HepG2 (cell line): ENCODE data around the gene SETD1B. TPM values are rescaled to one million over a fixed set of nuclear protein-coding genes. Genes with fewer than 3 reads are reported as not detected.

ENCODE experiments used
- GABPB1 ChIP-seq: IDR thresholded peaks from 2 replicates; pipeline ENCODE4 v1.6.1; 2016; ENCODE audit warnings: mild to moderate bottlenecking, missing genetic modification reagents, moderate library complexity, missing compliant biosample characterization
- MXI1 ChIP-seq: IDR thresholded peaks from 3 replicates; pipeline ENCODE4 v1.6.1; 2012; ENCODE audit warnings: low read depth, low read length, inconsistent platforms, borderline replicate concordance
- NFKB2 ChIP-seq: sonication (generic); formaldehyde crosslinking; IDR thresholded peaks from 2 replicates; pipeline ENCODE4 v1.4.0; 2020; ENCODE audit warnings: missing genetic modification reagents, borderline replicate concordance
- SETDB1 ChIP-seq: sonication (generic); formaldehyde crosslinking; IDR thresholded peaks from 2 replicates; pipeline ENCODE4 v1.5.1; 2020; ENCODE audit warnings: missing genetic modification reagents, mild to moderate bottlenecking, borderline replicate concordance
- SIX4 ChIP-seq: sonication (generic); formaldehyde crosslinking; IDR thresholded peaks from 2 replicates; pipeline ENCODE4 v1.4.0; 2020; ENCODE audit warnings: missing genetic modification reagents
- ZFP36L2 ChIP-seq: sonication (generic); formaldehyde crosslinking; IDR thresholded peaks from 2 replicates; pipeline ENCODE4 v1.4.0; 2020; ENCODE audit warnings: missing genetic modification reagents
- ZNF101 ChIP-seq: sonication (generic); formaldehyde crosslinking; IDR thresholded peaks from 2 replicates; pipeline ENCODE4 v1.4.0; 2020; ENCODE audit warnings: mild to moderate bottlenecking, low read depth, missing genetic modification reagents, borderline replicate concordance
- ZNF317 ChIP-seq: sonication (generic); formaldehyde crosslinking; IDR thresholded peaks from 2 replicates; pipeline ENCODE4 v1.5.0; 2020; ENCODE audit warnings: mild to moderate bottlenecking, missing genetic modification reagents
- ZNF343 ChIP-seq: sonication (generic); formaldehyde crosslinking; IDR thresholded peaks from 2 replicates; pipeline ENCODE4 v1.4.0; 2020; ENCODE audit warnings: mild to moderate bottlenecking, missing genetic modification reagents
- ZNF607 ChIP-seq: sonication (generic); formaldehyde crosslinking; IDR thresholded peaks from 2 replicates; pipeline ENCODE4 v1.5.1; 2020; ENCODE audit warnings: missing genetic modification reagents, mild to moderate bottlenecking, borderline replicate concordance
- ZNF713 ChIP-seq: sonication (generic); formaldehyde crosslinking; IDR thresholded peaks from 2 replicates; pipeline ENCODE4 v1.4.0; 2020; ENCODE audit warnings: mild to moderate bottlenecking, missing genetic modification reagents
- ZNF788 ChIP-seq: sonication (generic); formaldehyde crosslinking; IDR thresholded peaks from 2 replicates; pipeline ENCODE4 v1.5.0; 2020; ENCODE audit warnings: mild to moderate bottlenecking, missing genetic modification reagents, borderline replicate concordance
- polyA plus RNA-seq, 8 experiments: library from polyadenylated mRNA; depleted of rRNA in 3 of 8; stranded (reverse) in 7 of 8; unstranded in 1 of 8; fragments of >200 nt; fragmentation: Illumina TruSeq in 4 of 8; extraction: Trizol in 4 of 8; gene quantifications; 2 replicates each; pipeline versions ENCODE4 v1.2.1 to v1.2.3, GENCODE V29; 2011 to 2016; ENCODE audit warnings: low read depth in 4 of 8, missing spikeins in 1 of 8, mixed read lengths in 1 of 8; ENCODE audit not compliant: insufficient read depth in 1 of 8
- total RNA-seq, 5 experiments: library from RNA; depleted of rRNA; stranded (reverse); fragments of >200 nt; fragmentation: Illumina TruSeq; extraction: Trizol; gene quantifications; 2 replicates each; pipeline ENCODE4 v1.2.3, GENCODE V29; 2016; ENCODE audit warnings: low read depth in 1 of 5
- TF ChIP-seq, protein P1 (sequence below): sonication (generic); formaldehyde crosslinking; IDR thresholded peaks from 2 replicates; pipeline ENCODE4 v1.5.0; 2020; ENCODE audit warnings: mild to moderate bottlenecking, missing genetic modification reagents, borderline replicate concordance
- TF ChIP-seq, protein P2 (sequence below): IDR thresholded peaks from 2 replicates; pipeline ENCODE4 v1.4.0; 2020; ENCODE audit warnings: mild to moderate bottlenecking, missing genetic modification reagents
- TF ChIP-seq, protein P3 (sequence below): sonication (generic); formaldehyde crosslinking; IDR thresholded peaks from 2 replicates; pipeline ENCODE4 v1.5.1; 2020; ENCODE audit warnings: mild to moderate bottlenecking, moderate library complexity, missing genetic modification reagents
- TF ChIP-seq, protein P4 (sequence below): sonication (generic); formaldehyde crosslinking; IDR thresholded peaks from 2 replicates; pipeline ENCODE4 v1.8.0; 2022; ENCODE audit warnings: missing genetic modification reagents, low read depth, mild to moderate bottlenecking, borderline replicate concordance
- TF ChIP-seq, protein P5 (sequence below): sonication (generic); formaldehyde crosslinking; IDR thresholded peaks from 2 replicates; pipeline ENCODE4 v1.5.0; 2020; ENCODE audit warnings: mild to moderate bottlenecking, low read depth, missing genetic modification reagents, borderline replicate concordance

The SETD1B gene
- total and polyA plus RNA-seq, 2 of the 13 experiments (the other 11 are each of a cell fraction or from before 2014, with no cell fraction given) = 1.1 to 1.4 TPM

DNA sequence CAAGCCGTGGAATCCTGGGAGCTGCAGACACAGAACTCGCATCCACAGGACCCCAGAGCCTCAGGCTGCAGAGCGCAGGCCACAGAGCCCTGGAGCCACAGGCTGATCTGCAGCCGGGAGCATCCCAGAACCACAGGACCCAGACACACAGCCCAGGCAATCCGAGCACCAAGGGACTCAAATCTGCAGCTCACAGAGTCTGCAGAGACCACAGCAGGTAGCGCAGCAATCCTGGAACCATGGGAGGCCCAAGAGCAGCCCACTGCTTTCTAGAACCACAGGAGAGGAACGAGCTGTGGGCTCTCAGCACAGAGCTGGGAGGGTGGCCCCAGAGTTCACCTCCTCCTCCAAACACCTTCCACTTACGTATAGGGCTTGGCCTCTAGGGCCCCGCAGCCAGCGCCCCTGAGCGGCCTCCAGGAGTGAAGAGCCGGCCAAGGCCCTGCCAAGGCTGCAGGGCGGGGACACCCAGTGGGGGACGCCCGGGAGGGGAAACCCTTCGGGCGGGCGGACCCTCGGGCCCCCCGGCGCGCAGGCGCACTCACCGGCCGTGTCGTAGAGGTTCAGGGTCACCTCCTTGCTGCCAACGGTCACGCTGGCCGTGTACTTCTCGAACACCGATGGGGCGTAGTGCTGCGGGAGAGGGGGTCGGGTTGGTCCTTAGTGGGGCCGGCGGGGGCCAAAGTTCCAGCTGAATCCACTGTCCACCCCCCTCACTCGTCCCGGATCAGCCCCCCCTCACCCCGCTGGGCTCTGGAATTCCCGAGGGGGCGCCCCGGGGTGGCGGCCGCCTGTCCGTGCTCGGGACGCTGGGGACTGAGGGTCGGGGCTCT is 11.0 kb upstream of the SETD1B start (continued):
- TF ChIP-seq, protein P1, sequence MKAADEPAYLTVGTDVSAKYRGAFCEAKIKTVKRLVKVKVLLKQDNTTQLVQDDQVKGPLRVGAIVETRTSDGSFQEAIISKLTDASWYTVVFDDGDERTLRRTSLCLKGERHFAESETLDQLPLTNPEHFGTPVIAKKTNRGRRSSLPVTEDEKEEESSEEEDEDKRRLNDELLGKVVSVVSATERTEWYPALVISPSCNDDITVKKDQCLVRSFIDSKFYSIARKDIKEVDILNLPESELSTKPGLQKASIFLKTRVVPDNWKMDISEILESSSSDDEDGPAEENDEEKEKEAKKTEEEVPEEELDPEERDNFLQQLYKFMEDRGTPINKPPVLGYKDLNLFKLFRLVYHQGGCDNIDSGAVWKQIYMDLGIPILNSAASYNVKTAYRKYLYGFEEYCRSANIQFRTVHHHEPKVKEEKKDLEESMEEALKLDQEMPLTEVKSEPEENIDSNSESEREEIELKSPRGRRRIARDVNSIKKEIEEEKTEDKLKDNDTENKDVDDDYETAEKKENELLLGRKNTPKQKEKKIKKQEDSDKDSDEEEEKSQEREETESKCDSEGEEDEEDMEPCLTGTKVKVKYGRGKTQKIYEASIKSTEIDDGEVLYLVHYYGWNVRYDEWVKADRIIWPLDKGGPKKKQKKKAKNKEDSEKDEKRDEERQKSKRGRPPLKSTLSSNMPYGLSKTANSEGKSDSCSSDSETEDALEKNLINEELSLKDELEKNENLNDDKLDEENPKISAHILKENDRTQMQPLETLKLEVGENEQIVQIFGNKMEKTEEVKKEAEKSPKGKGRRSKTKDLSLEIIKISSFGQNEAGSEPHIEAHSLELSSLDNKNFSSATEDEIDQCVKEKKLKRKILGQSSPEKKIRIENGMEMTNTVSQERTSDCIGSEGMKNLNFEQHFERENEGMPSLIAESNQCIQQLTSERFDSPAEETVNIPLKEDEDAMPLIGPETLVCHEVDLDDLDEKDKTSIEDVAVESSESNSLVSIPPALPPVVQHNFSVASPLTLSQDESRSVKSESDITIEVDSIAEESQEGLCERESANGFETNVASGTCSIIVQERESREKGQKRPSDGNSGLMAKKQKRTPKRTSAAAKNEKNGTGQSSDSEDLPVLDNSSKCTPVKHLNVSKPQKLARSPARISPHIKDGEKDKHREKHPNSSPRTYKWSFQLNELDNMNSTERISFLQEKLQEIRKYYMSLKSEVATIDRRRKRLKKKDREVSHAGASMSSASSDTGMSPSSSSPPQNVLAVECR (CRISPR knock-in tag) = no peak
- TF ChIP-seq ZFP36L2 (CRISPR knock-in tag) (no peak), ZNF317 (no peak), SIX4 (CRISPR knock-in tag) (no peak), ZNF607 (CRISPR knock-in tag) (peak; percentile 14; the same call in 1 of the 2 replicates), ZNF101 (no peak), MXI1 (0 out of 3 replicates have a peak, but pooled peaks have one; percentile 10), ZNF713 (CRISPR knock-in tag) (no peak), NFKB2 (CRISPR knock-in tag) (peak; percentile 37; the same call in 1 of the 2 replicates), ZNF788 (CRISPR knock-in tag) (no peak), SETDB1 (no peak), ZNF343 (CRISPR knock-in tag) (0 out of 2 replicates have a peak, but pooled peaks have one; percentile 24), GABPB1 (CRISPR knock-in tag) (peak; percentile 37; the same call in 1 of the 2 replicates)
- TF ChIP-seq, protein P2, sequence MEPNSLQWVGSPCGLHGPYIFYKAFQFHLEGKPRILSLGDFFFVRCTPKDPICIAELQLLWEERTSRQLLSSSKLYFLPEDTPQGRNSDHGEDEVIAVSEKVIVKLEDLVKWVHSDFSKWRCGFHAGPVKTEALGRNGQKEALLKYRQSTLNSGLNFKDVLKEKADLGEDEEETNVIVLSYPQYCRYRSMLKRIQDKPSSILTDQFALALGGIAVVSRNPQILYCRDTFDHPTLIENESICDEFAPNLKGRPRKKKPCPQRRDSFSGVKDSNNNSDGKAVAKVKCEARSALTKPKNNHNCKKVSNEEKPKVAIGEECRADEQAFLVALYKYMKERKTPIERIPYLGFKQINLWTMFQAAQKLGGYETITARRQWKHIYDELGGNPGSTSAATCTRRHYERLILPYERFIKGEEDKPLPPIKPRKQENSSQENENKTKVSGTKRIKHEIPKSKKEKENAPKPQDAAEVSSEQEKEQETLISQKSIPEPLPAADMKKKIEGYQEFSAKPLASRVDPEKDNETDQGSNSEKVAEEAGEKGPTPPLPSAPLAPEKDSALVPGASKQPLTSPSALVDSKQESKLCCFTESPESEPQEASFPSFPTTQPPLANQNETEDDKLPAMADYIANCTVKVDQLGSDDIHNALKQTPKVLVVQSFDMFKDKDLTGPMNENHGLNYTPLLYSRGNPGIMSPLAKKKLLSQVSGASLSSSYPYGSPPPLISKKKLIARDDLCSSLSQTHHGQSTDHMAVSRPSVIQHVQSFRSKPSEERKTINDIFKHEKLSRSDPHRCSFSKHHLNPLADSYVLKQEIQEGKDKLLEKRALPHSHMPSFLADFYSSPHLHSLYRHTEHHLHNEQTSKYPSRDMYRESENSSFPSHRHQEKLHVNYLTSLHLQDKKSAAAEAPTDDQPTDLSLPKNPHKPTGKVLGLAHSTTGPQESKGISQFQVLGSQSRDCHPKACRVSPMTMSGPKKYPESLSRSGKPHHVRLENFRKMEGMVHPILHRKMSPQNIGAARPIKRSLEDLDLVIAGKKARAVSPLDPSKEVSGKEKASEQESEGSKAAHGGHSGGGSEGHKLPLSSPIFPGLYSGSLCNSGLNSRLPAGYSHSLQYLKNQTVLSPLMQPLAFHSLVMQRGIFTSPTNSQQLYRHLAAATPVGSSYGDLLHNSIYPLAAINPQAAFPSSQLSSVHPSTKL = peak; percentile 30; the same call in 1 of the 2 replicates
- TF ChIP-seq, protein P3, sequence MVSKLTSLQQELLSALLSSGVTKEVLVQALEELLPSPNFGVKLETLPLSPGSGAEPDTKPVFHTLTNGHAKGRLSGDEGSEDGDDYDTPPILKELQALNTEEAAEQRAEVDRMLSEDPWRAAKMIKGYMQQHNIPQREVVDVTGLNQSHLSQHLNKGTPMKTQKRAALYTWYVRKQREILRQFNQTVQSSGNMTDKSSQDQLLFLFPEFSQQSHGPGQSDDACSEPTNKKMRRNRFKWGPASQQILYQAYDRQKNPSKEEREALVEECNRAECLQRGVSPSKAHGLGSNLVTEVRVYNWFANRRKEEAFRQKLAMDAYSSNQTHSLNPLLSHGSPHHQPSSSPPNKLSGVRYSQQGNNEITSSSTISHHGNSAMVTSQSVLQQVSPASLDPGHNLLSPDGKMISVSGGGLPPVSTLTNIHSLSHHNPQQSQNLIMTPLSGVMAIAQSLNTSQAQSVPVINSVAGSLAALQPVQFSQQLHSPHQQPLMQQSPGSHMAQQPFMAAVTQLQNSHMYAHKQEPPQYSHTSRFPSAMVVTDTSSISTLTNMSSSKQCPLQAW = peak; percentile 51; the same call in 1 of the 2 replicates
- TF ChIP-seq, protein P4, sequence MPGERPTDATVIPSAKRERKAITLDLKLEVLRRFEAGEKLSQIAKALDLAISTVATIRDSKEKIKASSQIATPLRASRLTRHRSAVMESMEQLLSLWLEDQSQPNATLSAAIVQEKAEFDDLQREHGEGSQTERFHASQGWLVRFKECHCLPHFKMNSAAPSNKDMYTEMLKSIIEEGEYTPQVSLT (CRISPR knock-in tag) = no peak
- TF ChIP-seq, protein P5, sequence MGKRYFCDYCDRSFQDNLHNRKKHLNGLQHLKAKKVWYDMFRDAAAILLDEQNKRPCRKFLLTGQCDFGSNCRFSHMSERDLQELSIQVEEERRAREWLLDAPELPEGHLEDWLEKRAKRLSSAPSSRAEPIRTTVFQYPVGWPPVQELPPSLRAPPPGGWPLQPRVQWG (CRISPR knock-in tag) = no peak
